ENCODE results near the gene NAA16. TPM values are rescaled to one million over a fixed set of nuclear protein-coding genes. Genes with fewer than 3 reads are reported as not detected.

The NAA16 gene
- total and polyA plus RNA-seq, 10 of the 15 experiments (the other 5 are each of a cell fraction or from before 2014, with no cell fraction given) = 5.4 to 18.5 (median 13.2) TPM

GRCh38 chr13:41365631-41366030 lies 54.6 kb downstream of the NAA16 start:
- H3K27me3 ChIP-seq (replicated peaks in 1 of 2; ENCODE audit: control insufficient read depth in 2 of 2, insufficient read depth in 2 of 2, low read length in 1 of 2) = no peaks in the 10 kb centered on the region

More at GRCh38 chr13:41365631-41366030, 54.6 kb downstream of the NAA16 start:
- H3K79me2 ChIP-seq (ENCODE audit: control insufficient read depth, insufficient read depth, low read length) = no peaks in the 10 kb centered on the region
- no peak overlapping the region for H3K9ac ChIP-seq (ENCODE audit: control insufficient read depth, insufficient read depth, low read length)
- no peak for DNase-seq (ENCODE audit: low read depth, low spot score)
- no peak overlapping the region for H3K4me2 ChIP-seq (ENCODE audit: control insufficient read depth, insufficient read depth)
- CTCF ChIA-PET = interaction anchor here (0.6 to 1.6 kb wide), 2 partner anchors 13 to 14 kb away, joined by 4 to 5 read pairs; no protein-coding TSS in a partner anchor
- TF ChIP-seq PRDM15 (CRISPR knock-in tag; IDR thresholded peaks at IDR 0.05) (no peak), CHD1 (IDR thresholded peaks at IDR 0.05; ENCODE audit: low read depth, low read length) (no peak), LARP7 (IDR thresholded peaks at IDR 0.05) (no peak), NFYB (IDR thresholded peaks at IDR 0.05; ENCODE audit: insufficient read depth, low read depth, low read length) (no peak), CHD4 (IDR thresholded peaks at IDR 0.05) (no peak), ZNF622 (IDR thresholded peaks at IDR 0.05) (no peak), HDGF (IDR thresholded peaks at IDR 0.05) (no peak), PAX5 (IDR thresholded peaks at IDR 0.05; ENCODE audit: borderline replicate concordance, low read depth, low read length) (no peak), IRF5 (IDR thresholded peaks at IDR 0.05; ENCODE audit: borderline replicate concordance) (no peak), CEBPB (IDR thresholded peaks at IDR 0.05; ENCODE audit: borderline replicate concordance in 1 of 2, low read depth in 2 of 2, low read length in 2 of 2) (no peak), SMC3 (IDR thresholded peaks at IDR 0.05; ENCODE audit: borderline replicate concordance, low read length) (no peak), STAT1 (conservative IDR thresholded peaks at IDR 0.05) (no peak), USF2 (IDR thresholded peaks at IDR 0.05; ENCODE audit: borderline replicate concordance, low read depth, low read length) (no peak), KLF5 (IDR thresholded peaks at IDR 0.05; ENCODE audit: partially characterized antibody) (no peak), POLR2AphosphoS5 (IDR thresholded peaks at IDR 0.05; ENCODE audit: low read length) (no peak), MTA3 (IDR thresholded peaks at IDR 0.05; ENCODE audit: borderline replicate concordance, low read length) (no peak), BHLHE40 (IDR thresholded peaks at IDR 0.05; ENCODE audit: borderline replicate concordance in 1 of 2, low read depth in 2 of 2, low read length in 1 of 2) (no peak), SIN3A (IDR thresholded peaks at IDR 0.05; ENCODE audit: low read depth, low read length) (no peak)
- H3K36me3 ChIP-seq (ENCODE audit: control insufficient read depth in 2 of 2, insufficient read depth in 2 of 2, low read length in 1 of 2) = peaks cover 2 to 16% of the 10 kb centered on the region in 2 experiments
- ATAC-seq = no peak
- H3K27ac ChIP-seq (ENCODE audit: control insufficient read depth, insufficient read depth) = no peak overlapping the region
- intact Hi-C loops (cut with micrococcal nuclease; ENCODE audit: unreplicated experiment) = no loop called here
- SMC1A ChIA-PET (ENCODE audit: uncharacterized antibody, unreplicated experiment) = no interaction called here
- H3K9me3 ChIP-seq (replicated peaks; ENCODE audit: control insufficient read depth, insufficient read depth, low read length) = no peaks in the 10 kb centered on the region
- no peaks in the 10 kb centered on the region for H3K4me1 ChIP-seq (ENCODE audit: control insufficient read depth, insufficient read depth, low read length)
- no peaks in the 10 kb centered on the region for H4K20me1 ChIP-seq (ENCODE audit: control insufficient read depth, insufficient read depth)
- FAIRE-seq = no peak
- BruUV-seq (replicated peaks) = no TSS peak
- in situ Hi-C loops (cut with MboI) = no loop called here
- RAD21 ChIA-PET (ENCODE audit: unreplicated experiment) = no interaction called here
- WGBS (ENCODE audit: insufficient coverage, insufficient replicate concordance, low lambda C conversion rate, missing lambda C conversion rate) = 96% methylated on average over 2 of the region's 2 CpGs
- POLR2A ChIA-PET = no interaction called here
- H3K4me3 ChIP-seq = no peak overlapping the region
- no peak overlapping the region for H2AFZ ChIP-seq (ENCODE audit: control insufficient read depth, low read depth, low read length)

Measured in GM12878 (cell line).